ENCODE data around the gene SHC1.
A peak's percentile ranks its signal among the peaks of the same experiment; 100 is the strongest.

The SHC1 gene, protein sequence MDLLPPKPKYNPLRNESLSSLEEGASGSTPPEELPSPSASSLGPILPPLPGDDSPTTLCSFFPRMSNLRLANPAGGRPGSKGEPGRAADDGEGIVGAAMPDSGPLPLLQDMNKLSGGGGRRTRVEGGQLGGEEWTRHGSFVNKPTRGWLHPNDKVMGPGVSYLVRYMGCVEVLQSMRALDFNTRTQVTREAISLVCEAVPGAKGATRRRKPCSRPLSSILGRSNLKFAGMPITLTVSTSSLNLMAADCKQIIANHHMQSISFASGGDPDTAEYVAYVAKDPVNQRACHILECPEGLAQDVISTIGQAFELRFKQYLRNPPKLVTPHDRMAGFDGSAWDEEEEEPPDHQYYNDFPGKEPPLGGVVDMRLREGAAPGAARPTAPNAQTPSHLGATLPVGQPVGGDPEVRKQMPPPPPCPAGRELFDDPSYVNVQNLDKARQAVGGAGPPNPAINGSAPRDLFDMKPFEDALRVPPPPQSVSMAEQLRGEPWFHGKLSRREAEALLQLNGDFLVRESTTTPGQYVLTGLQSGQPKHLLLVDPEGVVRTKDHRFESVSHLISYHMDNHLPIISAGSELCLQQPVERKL

DNA sequence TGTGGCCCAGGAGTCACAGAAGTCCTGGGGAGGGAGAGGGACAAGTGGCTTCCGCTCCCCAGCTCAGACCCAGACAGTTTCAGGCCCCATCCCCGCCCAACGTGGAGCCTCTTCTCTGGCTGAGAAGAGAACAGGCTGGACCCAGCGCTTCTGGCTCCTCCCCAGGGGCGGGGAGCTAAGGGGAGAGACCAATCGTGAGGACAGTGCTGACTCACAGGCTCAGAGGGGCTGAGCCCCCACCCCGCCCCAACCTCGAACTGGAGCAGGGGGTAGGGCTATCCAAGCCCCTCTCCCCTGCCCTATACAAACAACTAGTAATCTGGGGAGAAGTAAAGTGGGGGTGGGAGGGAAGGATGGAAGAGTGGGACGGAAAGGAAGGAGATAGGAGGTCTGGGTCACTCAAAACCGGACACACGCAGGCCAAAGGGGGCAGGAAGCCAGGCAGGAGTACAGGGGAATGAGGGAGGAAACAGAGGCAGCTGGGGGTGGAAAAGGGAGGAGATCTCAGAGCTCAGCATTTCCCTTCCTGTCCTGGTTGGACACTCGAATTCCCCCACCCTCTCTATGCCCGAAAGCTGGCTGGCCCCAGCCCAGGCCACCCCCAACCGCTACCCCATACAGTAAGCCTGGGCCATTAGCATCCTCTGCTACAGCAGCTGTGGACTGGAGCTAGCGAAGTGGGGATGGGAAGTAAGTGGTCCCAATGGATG is at the start of gene SHC1:
Gene SHC1 (minus strand): TSS at position 117 of the 710 bp plus-strand sequence. CDS start 221 bp downstream, outside the sequence.
- DNase-seq = no peak

DNA sequence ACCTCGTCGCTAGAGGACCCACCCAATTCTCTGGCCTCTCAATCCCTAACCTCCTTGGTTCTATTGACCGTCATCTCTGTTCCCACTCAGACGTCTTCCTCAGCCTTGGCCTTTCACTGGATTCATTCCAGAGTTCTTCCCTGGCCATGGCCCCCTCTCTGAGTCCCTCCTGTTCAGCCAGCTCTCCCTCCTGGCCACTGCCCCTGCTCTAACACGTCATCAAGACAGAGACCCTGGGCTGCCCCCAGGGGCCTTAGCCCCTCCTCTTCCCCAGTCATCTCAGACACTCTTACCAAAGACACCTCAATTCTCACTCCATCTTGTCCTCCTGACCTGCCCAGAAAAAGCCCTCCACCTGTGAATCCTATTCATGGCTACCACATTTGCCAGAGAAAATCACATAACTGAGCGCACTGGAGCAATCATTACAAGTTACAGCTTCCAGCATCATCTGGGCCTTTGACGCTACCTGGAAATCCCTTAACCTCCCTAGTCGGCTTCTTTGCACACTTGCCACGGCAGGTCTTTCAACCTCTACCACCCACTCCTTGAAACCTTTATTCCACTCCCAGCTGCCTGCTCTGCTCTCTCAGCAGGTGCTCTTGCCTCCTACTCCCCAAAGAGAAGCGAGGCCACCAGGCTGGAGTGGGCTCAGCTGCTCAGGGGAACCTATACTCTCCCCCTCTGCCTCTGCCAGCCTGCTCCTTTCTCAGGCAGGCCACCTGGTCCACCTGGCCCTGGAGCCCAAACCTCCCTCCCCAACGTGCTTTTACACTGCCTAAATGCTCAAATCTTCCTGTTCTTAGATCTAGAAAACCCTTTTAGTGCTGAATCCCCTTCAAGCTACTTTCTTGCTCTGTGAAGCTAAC is 49.1 kb upstream of the SHC1 start:
- no peak for DNase-seq

DNA sequence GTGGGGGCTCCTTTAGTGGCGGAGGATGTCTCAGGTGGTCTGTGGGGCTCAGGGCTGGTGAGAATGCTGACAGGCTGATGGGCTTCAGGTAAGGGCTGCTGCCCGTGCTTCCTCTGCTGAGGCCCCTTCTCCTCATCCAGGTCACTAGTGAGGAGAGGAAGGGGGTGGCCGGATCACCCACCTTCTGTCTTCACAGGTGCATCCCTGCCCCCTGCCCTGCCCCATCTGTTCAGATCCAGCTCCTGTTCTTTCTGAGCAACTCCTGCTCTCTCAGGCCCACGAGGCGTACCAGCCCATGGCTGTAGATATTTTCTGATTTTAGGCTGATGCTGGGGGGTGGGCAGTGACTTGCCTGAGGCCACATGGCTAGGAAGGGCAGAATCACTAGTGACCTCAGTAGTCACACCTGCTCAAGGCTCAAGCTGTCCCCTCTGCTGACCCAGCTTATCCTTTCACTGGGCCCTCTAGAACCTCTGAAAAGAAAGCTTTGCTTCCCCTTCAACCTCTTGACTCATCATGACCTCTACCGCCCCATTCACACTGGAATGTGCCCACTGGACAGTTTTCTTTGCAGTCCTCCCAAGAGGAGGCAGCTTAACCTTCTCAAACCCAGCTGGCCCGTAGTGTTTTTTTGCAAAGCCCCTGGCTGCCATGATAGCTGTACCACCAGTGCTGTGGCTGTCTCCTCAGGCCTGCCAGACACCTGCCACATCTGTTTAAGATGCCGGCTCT is 48.2 kb upstream of the SHC1 start:
- no peak for DNase-seq

DNA sequence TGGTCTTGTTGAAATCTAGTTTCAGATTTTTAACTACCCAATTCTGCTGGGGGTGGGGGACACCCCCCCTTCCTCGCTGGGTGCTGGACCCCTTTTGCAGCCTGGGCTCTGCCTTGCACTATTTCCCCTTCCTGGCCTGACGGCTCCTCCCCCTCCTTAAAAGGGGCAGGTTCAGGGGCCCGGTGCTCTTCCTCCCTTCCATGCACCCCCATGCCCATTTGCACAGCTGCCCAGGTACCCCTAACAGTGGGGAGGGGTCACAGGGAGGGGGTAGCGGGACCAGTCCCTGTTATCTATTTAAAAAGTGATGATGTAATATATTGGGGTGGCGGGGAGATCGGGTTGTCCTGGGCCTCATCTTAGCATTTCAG is 47.4 kb upstream of the SHC1 start:
- DNase-seq = no peak

DNA sequence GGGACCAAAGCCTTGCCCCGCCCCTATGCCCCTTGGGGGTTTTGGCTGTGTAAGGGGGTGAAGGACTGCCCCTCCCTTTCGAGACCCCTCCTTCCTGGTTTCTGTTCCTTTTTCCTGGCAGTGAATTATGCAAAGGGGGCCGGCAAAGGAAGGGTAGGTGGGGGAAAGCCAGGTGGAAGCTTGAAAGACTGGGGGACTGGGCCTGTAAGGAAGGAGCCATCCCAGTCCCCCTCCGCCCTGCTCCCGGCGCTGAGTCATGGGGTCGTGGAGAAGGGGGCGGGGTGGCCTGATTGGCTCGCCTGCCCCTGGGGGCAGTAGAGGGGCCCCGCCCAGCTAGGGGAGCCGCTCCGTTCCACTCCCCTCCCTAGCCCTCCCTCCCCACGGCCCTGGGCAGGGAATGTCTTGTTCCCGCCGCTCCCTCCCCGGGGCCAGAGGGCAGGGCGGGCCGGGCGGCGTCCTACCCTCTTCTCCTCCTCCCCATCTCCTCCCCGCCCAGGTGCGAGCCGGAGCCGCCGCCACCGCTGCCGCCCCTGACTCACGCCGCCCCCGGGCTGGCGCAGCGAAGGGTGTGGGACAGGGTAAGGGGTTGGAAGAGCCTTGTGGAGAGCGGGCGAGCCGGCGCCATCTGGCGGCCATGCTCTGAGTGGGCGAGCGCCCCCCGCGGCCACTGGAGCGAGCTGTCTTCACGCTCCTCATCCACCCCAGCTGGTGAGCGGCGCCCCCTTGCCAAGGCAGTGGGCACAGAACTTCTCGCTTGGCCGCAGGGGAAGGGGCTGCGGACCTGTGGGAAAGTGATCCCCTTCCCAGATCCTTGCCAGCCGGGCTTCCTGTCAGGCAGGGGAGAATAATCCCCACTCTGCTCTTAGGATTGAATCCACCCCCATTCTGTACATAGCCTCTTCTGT is 46.7 kb upstream of the SHC1 start:
- DNase-seq = peak; percentile 91

DNA sequence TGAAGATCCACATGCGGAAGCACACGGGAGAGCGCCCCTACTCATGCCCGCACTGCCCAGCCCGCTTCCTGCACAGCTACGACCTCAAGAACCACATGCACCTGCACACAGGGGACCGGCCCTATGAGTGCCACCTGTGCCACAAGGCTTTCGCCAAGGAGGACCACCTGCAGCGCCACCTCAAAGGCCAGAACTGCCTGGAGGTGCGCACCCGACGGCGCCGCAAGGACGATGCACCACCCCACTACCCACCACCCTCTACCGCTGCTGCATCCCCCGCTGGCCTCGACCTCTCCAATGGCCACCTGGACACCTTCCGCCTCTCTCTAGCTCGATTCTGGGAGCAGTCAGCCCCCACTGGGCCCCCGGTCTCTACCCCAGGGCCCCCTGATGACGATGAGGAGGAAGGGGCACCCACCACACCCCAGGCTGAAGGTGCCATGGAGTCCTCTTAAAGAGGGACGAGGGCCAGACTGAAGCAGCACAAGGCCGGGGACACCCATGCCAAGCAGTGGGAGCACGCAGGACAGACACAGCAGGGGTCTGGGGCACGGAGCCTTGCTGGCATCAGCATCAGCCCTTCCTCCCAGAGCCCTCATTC is 45.8 kb upstream of the SHC1 start:
- no peak for DNase-seq

DNA sequence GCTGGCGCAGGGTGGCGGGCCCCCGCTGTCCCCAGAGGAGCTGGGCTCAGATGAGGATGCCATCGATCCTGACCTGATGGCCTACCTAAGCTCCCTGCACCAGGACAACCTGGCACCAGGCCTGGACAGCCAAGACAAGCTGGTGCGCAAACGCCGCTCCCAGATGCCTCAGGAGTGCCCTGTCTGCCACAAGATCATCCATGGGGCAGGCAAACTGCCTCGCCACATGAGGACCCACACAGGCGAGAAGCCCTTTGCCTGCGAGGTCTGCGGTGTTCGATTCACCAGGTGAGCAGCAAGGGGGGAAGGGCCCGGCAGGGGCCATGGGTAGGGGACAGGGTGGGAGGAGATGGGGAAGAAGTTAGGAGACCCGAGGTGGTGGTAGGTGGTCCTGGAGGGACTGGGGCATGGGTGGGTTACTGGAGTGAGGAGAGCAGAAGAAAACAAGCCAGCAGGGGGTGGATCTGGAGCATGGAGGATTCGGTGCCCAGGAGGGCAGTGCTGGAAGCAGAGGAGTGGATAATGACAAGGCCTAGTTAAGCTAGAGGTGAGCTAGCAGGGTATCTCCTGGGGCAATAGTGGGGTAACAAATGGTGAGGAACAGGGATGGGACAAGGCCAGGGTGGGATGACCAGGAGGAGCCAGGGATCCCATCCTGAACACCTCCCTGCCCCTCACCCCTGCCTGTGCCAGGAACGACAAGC is 45.1 kb upstream of the SHC1 start:
- no peak for DNase-seq

DNA sequence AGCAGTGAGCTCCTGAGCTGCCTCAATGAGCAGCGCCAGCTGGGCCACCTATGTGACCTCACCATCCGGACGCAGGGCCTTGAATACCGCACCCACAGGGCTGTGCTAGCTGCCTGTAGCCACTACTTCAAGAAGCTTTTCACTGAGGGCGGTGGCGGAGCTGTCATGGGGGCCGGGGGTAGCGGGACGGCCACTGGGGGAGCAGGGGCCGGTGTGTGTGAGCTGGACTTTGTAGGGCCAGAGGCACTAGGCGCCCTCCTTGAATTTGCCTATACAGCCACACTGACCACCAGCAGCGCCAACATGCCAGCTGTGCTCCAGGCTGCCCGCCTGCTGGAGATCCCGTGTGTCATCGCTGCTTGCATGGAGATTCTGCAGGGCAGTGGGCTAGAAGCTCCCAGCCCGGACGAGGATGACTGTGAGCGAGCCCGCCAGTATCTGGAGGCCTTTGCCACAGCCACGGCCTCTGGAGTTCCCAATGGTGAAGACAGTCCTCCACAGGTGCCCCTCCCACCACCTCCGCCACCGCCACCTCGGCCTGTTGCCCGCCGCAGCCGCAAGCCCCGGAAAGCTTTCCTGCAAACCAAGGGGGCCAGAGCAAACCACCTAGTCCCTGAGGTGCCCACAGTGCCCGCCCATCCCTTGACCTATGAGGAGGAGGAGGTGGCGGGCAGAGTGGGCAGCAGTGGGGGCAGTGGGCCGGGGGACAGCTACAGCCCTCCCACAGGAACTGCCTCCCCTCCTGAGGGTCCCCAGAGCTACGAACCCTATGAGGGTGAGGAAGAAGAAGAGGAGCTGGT is 44.4 kb upstream of the SHC1 start:
- DNase-seq = no peak

DNA sequence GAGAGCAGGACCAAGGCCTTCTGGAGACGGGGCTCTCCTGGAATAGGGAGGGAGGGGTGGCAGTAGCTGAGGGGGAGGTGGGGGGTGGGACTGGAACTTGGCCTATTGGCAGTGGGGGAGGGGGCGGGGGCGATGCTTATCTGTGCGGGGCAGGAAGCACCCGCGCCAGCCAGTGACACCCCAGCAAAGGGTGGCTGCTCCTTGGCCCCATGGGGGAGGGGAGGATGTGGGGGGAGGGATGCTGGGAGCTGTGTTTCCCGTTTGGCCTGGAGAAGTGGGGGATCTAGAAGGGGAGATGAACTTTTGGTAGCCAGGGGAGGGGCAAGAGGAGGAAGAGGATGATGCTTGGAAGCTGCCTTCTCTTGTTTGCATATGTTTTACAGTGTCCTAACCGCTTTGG is 43.1 kb upstream of the SHC1 start:
- no peak for DNase-seq

DNA sequence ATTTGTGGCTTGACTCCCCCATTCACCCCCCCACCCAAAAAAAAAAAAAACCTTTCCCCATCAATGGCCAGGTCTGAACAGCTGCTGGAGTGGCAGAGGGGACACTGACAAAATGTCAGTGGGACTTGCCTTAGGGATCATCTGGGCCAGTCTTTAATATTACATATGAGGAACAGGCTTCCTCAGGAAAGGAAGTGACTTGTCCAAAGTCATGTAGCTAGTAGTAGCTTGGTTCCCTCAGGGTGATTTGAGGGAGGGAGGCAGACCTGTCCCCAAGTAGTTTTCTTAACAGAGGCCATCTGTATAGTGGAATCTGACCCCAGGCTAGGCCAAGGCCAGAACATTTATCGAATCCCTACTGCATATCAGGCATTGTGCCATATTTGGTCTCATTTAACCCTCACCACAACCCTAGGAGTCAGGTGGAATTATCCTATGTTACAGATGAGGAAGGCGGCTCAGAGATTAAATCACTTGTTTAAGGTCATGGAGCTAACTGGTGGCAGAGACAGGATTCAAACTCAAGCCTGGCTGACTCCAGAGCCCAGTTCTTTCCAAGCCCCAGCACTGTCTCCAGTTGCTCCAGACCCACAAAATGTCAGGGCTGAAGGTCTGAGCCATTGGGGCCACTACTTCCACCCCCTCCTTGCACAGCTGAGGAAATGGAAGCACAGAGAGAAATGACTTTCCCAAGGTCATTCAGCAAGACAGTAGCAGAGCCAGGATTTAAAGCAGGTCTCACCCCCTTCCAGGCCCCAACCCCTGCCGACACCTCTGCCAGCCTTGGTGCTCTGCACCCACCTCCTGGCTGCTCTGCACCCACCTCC is 42.4 kb upstream of the SHC1 start:
- DNase-seq = no peak

DNA sequence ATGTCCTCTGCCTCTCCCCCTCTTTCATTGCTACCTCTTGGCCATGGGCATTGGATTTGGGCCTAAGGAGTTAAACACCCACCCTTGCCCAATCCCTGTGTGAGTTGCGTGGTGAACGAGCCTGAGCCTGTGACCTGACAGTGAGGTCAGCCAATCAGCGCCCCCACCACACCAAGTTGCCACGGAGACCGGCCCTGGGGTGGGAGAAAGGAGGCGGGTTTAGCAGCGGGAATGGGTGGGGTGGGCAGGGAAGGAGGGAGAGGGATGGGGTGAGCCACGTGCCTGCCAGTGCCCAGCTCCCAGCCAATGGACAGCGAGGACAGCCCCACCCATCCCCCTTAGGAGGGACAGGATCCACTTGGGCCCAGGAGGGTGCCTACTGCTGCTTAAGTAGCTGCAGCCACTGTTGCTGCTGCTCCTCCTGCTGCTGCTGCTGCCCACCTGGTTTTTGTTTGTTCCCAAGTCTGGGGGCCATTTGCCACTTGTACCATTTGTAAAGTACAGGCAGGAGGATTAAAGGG is 41.5 kb upstream of the SHC1 start:
- no peak for DNase-seq

DNA sequence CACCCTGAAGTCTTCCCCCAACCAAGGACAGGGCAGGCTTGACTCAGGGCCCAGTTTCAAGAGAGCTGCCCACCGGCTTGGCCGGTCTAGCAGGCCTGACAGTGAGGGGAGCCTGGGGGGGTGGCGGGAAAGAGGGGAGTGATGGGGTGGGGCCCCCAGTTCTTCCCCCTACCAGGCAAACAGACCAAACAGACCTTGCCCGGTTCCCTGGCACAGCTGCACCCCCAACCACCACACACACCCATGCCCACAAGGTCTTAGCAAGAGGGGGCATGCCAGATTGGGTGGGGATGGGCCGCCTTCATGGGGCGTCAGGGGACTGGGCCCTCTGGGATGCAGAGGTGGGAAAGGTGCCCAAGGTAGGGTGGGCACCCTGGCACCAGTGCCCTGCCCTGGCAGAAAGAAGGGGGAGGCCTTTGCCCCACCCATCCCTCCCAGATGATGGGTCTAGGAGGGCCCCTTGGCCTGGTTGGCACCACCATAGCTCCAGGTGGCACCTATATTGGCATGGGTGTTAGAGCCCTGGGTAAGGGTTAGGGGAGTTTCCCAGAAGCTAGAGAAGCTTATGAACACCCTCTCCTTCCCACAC is 41.0 kb upstream of the SHC1 start:
- no peak for DNase-seq

DNA sequence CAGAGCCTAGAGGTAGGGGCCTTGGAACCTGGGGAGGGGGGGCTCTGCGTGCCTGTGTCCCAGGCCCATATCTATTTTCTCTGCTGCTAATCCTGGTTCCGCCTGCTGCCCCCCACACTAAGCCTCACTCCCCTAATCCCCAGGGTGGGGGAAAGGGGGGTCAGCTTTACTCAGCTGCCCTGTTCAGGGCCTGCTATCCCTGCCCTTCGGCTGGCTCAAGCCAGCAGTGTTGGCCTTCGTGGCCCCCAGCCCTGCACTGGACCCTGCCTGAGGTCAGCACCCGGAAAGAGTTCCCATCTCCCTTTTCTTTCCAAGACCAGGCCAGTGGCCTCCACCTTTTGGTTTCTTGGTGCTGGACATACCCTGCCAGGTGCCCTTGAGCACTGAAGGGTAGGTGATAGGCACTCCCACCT is 40.5 kb upstream of the SHC1 start:
- DNase-seq = no peak

DNA sequence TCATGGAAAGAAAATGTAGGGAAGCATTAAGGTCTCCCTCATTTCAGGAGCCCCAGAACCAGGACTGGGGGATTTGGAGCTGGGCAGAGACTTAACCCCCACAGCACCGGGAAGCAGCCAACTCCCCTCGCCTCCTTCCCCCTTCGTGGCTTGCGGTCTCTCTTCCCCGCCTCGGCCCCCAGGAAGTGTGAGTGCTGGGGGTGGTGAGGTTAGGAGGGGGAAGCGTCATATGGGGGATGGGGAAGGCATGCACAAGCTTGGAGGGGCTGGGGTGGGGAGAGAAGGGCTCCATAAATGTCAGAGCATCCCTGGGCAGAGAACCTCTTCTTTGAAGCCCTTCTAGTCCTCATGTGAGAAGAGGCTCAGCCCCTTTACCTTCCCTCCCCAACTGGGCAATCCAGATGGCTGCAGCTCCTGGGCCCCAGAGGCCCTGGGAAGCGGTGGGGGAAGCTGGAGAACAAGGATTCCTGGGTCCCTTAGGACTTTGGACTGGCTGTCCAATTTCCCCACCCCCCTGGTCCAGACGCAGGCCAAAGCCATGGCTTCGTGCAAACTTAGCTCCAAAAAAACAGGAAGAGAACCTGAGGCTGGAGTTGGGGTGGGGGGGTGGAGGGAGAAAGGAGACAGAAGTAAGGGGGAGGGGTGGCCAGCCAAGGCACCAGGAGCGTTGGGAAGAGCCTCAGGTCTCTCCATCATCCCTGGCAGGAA is 39.8 kb upstream of the SHC1 start:
- no peak for DNase-seq

DNA sequence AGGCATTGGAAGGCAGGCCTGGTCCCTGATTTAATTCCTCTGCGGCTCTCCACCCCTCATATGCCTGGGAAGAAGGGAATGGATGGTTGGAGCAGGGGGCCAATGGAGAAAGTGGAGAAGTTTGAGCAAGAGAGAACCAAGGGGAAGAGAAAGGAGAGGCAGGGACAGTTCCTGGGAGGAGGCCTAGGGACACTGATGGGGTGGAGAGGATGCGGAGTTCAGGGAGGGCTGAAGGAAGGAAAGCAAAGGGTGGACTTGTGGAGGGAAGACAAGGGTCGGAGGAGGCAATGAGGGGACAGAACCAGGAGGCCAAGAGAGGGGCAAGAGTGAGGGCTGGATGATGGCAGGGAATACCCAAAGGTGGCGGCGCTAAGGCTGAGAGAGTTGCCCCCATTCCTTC is 39.2 kb upstream of the SHC1 start:
- DNase-seq = no peak

DNA sequence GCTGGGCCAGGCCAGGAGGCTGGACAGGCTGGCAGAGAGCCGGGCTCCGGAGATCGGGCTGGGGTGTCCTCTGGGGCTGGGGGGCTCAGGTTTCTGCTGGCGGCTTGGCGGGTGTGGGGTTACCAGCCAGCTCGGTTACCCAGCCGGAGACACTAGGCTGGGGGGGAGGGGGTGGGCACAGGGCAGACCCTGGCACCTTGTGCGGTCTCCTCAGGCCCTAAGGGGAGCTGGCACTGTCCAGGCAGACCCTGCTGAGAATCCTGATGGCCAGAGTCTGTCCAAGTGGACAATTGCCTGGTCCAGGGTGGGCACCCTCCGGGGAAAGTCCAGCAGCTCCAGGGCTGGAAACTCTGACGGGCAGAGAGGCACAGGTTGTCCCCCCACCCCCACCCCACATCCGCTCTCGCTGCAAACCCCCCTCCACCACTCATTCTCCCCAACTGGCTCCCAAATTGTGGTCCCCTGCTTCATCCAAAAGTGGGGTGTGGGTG is 38.7 kb upstream of the SHC1 start:
- DNase-seq = no peak

Measured in CD4-positive, alpha-beta T cell treated with Interleukin-12 subunit alpha and Interleukin-12 subunit beta, for 1 hour (primary cell).